LNCAP (cell line): Measurements from ENCODE around the gene SYCE1.

Source experiments
- TF ChIP-seq, protein P1 (sequence below): fragments of 450-650 bp; IDR thresholded peaks from 2 replicates; pipeline ENCODE4 v1.5.1; 2017; ENCODE audit warnings: mild to moderate bottlenecking

Gene SYCE1

DNA sequence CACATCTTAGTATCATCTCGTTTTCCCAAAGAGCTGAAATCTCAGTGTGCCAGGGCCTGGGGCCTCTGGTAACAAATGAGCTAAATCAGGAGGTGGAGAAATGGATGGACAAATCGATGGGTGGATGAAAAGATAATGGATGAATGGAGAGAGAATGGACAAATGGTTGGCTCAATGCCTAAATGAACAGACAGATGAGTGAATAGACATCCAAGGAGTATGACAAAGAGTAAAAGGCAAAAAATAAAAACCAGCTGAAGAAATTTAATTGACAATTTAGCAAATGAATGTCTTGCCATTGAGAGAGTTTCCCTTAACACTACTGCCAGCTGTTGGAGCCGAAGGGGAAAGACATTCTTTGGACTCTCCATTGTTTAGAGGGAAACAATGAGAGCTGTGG is 8.0 kb downstream of the SYCE1 start:
- TF ChIP-seq, protein P1, sequence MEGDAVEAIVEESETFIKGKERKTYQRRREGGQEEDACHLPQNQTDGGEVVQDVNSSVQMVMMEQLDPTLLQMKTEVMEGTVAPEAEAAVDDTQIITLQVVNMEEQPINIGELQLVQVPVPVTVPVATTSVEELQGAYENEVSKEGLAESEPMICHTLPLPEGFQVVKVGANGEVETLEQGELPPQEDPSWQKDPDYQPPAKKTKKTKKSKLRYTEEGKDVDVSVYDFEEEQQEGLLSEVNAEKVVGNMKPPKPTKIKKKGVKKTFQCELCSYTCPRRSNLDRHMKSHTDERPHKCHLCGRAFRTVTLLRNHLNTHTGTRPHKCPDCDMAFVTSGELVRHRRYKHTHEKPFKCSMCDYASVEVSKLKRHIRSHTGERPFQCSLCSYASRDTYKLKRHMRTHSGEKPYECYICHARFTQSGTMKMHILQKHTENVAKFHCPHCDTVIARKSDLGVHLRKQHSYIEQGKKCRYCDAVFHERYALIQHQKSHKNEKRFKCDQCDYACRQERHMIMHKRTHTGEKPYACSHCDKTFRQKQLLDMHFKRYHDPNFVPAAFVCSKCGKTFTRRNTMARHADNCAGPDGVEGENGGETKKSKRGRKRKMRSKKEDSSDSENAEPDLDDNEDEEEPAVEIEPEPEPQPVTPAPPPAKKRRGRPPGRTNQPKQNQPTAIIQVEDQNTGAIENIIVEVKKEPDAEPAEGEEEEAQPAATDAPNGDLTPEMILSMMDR: no peak

- TF ChIP-seq, protein P1: no peak
These were observed 9.9 kb downstream of the SYCE1 start for GRCh38 chr10:133555521-133555920.

GRCh38 chr10:133554600-133554999 is 10.8 kb downstream of the SYCE1 start:
- TF ChIP-seq, protein P1: no peak

DNA sequence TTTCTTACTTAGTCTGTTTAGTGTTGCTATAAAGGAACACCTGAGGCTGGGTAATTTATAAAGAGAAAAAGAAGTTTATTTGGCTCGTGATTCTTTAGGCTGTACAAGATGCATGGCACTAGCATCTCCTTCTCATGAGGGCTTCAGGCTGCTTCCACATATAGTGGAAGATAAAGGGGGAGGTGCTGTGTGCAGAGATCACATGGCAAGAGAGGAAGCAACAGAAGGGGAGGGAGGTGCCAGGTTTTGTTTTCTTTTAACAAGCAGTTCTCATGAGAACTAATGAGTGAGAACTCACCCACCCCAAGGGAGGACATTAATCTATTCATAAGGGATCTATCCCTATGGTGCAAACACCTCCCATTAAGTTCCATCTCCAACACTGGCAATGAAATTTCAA is 20.9 kb downstream of the SYCE1 start:
- TF ChIP-seq, protein P1: no peak

GRCh38 chr10:133537546-133538545 is 27.5 kb downstream of the SYCE1 start:
- TF ChIP-seq, protein P1: no peak

DNA sequence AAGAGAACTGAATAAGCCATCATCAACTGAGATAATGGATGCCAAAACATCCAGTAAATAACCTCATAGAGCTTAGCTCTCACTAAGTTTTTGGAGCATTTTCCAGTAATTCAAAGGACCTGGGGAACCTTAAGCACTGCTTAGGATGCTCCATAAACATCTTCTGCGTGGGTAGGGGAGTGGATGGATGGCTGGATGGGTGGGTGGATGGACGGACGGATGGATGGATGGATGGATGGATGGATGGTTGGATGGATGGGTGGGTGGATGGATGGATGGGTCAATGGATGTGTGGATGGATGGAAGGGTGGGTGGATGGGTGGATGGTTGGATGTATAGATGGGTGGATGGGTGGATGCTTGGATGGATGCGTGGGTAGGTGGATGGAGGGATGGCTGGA is 29.2 kb downstream of the SYCE1 start:
- TF ChIP-seq, protein P1: no peak

DNA sequence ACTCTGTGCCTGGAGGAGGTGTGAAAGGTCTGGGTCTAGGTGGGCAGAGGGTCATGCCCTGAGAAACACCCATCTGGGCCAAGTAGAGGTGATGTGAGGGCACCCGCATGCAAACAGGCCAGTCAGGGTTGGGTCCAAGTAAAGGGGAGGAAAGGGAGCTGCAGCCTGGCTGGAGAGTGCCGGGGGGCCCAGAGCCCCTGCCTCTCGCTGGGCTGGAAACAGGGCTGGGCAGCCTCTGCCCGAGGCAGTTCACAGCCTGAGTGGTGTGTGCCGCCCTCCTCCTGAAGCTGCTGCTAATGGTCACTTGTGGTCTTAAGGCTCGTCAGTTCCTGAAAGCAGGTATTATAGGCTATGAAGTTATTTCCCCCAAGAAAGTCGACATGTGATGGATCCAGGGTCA is 31.0 kb downstream of the SYCE1 start:
- TF ChIP-seq, protein P1: no peak
